Immature natural killer cell (primary cell): Measurements from ENCODE around the gene RAB3IP. TPM values are rescaled to one million over a fixed set of nuclear protein-coding genes. Genes with fewer than 3 reads are reported as not detected.
"Not testable (repeated sequence)": the region's sequence is repeated elsewhere in the genome, so short reads cannot be mapped to it uniquely, and the experiment has no call there.

Experiments
- DNase-seq, 3 donors: peaks; one replicate each; pipeline ENCODE4 v3.0.0; 2022; ENCODE audit warnings: mixed read lengths in 1 of 3
- H3K27ac Mint-ChIP-seq, 6 donors: one replicate each; pipeline ENCODE4 v1.8.0; 2020; ENCODE audit warnings: mixed read lengths in 6 of 6, mild to moderate bottlenecking in 5 of 6, inconsistent platforms in 4 of 6, moderate library complexity in 3 of 6
- H3K27me3 Mint-ChIP-seq, 3 donors: one replicate each; pipeline ENCODE4 v1.8.0; 2020 to 2021; ENCODE audit warnings: low read depth in 3 of 3, mild to moderate bottlenecking in 3 of 3, mixed read lengths in 3 of 3, moderate library complexity in 3 of 3, inconsistent platforms in 1 of 3
- H3K36me3 Mint-ChIP-seq, 3 donors: one replicate each; pipeline ENCODE4 v1.8.0; 2020; ENCODE audit warnings: mixed read lengths in 3 of 3, inconsistent platforms in 2 of 3, mild to moderate bottlenecking in 2 of 3
- H3K4me1 Mint-ChIP-seq, 2 donors: one replicate each; pipeline ENCODE4 v1.8.0; 2020; ENCODE audit warnings: inconsistent platforms in 2 of 2, mild to moderate bottlenecking in 2 of 2, mixed read lengths in 2 of 2, moderate library complexity in 1 of 2
- H3K4me3 Mint-ChIP-seq, 5 donors: one replicate each; pipeline ENCODE4 v1.8.0; 2020; ENCODE audit warnings: mild to moderate bottlenecking in 5 of 5, mixed read lengths in 5 of 5, inconsistent platforms in 3 of 5, moderate library complexity in 3 of 5
- H3K9me3 Mint-ChIP-seq, 6 donors: one replicate each; pipeline ENCODE4 v1.8.0; 2020; ENCODE audit warnings: mild to moderate bottlenecking in 6 of 6, mixed read lengths in 6 of 6, inconsistent platforms in 4 of 6, moderate library complexity in 3 of 6
- polyA plus RNA-seq, 3 donors: library from polyadenylated mRNA; unstranded; fragments of 300-500 nt; fragmentation: Illumina TruSeq; gene quantifications; one replicate each; pipeline ENCODE4 v1.2.3, GENCODE V29; 2021

Gene RAB3IP
- polyA plus RNA-seq, 3 donors from 2014 or later = 8.8 to 10.1 (median 9.8) TPM

- no peak for DNase-seq
- Mint-ChIP-seq H3K36me3 (no peaks in the 10 kb centered on the region), H3K9me3 (no peaks in the 10 kb centered on the region), H3K27me3 (peaks cover 2% of the 10 kb centered on the region in 3 donors), H3K4me3 (no peak overlapping the region), H3K27ac (no peak overlapping the region), H3K4me1 (no peaks in the 10 kb centered on the region)
These were observed 95.5 kb downstream of the RAB3IP start for GRCh38 chr12:69834147-69834546.

GRCh38 chr12:69834576-69834975 lies 95.9 kb downstream of the RAB3IP start:
- H3K27ac Mint-ChIP-seq = no peak overlapping the region
- no peak overlapping the region for H3K4me3 Mint-ChIP-seq

GRCh38 chr12:69835081-69835480 lies 96.4 kb downstream of the RAB3IP start:
- Mint-ChIP-seq H3K27ac (no peak overlapping the region), H3K36me3 (no peaks in the 10 kb centered on the region), H3K4me1 (no peaks in the 10 kb centered on the region), H3K9me3 (no peaks in the 10 kb centered on the region), H3K27me3 (peaks cover 1 to 2% (median 2%) of the 10 kb centered on the region in 3 donors), H3K4me3 (no peak overlapping the region)
- no peak for DNase-seq

More at GRCh38 chr12:69834576-69834975, 95.9 kb downstream of the RAB3IP start:
- Mint-ChIP-seq H3K4me1 (no peaks in the 10 kb centered on the region), H3K36me3 (no peaks in the 10 kb centered on the region), H3K27me3 (peaks cover 1 to 2% (median 2%) of the 10 kb centered on the region in 3 donors), H3K9me3 (no peaks in the 10 kb centered on the region)
- no peak for DNase-seq

GRCh38 chr12:69836015-69836414 lies 97.4 kb downstream of the RAB3IP start:
- H3K4me3 Mint-ChIP-seq = no peak overlapping the region
- H3K27ac Mint-ChIP-seq = no peak overlapping the region
- no peak for DNase-seq
- no peaks in the 10 kb centered on the region for H3K4me1 Mint-ChIP-seq
- H3K27me3 Mint-ChIP-seq = peaks cover 1 to 4% (median 2%) of the 10 kb centered on the region in 3 donors
- no peaks in the 10 kb centered on the region for H3K36me3 Mint-ChIP-seq
- H3K9me3 Mint-ChIP-seq = no peaks in the 10 kb centered on the region

- H3K9me3 Mint-ChIP-seq = no peaks in the 10 kb centered on the region
- DNase-seq = no peak
- H3K27me3 Mint-ChIP-seq = peaks cover 0 to 4% (median 2%) of the 10 kb centered on the region in 3 donors
- H3K36me3 Mint-ChIP-seq = no peaks in the 10 kb centered on the region
- H3K27ac Mint-ChIP-seq = no peak overlapping the region
- H3K4me3 Mint-ChIP-seq = no peak overlapping the region
- H3K4me1 Mint-ChIP-seq = no peaks in the 10 kb centered on the region
These were observed 98.5 kb downstream of the RAB3IP start for GRCh38 chr12:69837191-69837590.

GRCh38 chr12:69837657-69838415 lies 99.2 kb downstream of the RAB3IP start:
- DNase-seq = no peak
- Mint-ChIP-seq H3K4me3 (no peak overlapping the region), H3K27me3 (peaks cover 0 to 4% (median 2%) of the 10 kb centered on the region in 3 donors), H3K9me3 (no peaks in the 10 kb centered on the region), H3K36me3 (no peaks in the 10 kb centered on the region), H3K27ac (no peak overlapping the region), H3K4me1 (no peaks in the 10 kb centered on the region)

GRCh38 chr12:69840727-69841126 lies 102.1 kb downstream of the RAB3IP start:
- Mint-ChIP-seq H3K4me3 (no peak overlapping the region), H3K27ac (no peak overlapping the region), H3K27me3 (peaks cover 0 to 4% (median 4%) of the 10 kb centered on the region in 3 donors), H3K4me1 (no peaks in the 10 kb centered on the region), H3K36me3 (no peaks in the 10 kb centered on the region), H3K9me3 (no peaks in the 10 kb centered on the region)
- no peak for DNase-seq

- no peaks in the 10 kb centered on the region for H3K4me1 Mint-ChIP-seq
- no peak for DNase-seq
- H3K27ac Mint-ChIP-seq = no peak overlapping the region
- H3K27me3 Mint-ChIP-seq = peaks cover 0 to 8% (median 4%) of the 10 kb centered on the region in 3 donors
- H3K4me3 Mint-ChIP-seq = no peak overlapping the region
- H3K36me3 Mint-ChIP-seq = no peaks in the 10 kb centered on the region
- H3K9me3 Mint-ChIP-seq = no peaks in the 10 kb centered on the region
These were observed 104.9 kb downstream of the RAB3IP start for GRCh38 chr12:69843608-69844007.

- H3K36me3 Mint-ChIP-seq = no peaks in the 10 kb centered on the region
- peaks cover 0 to 8% (median 4%) of the 10 kb centered on the region in 3 donors for H3K27me3 Mint-ChIP-seq
- H3K4me1 Mint-ChIP-seq = no peaks in the 10 kb centered on the region
- H3K4me3 Mint-ChIP-seq = no peak overlapping the region
- H3K9me3 Mint-ChIP-seq = no peaks in the 10 kb centered on the region
- no peak for DNase-seq
- H3K27ac Mint-ChIP-seq = no peak overlapping the region
These were observed 105.8 kb downstream of the RAB3IP start for GRCh38 chr12:69844416-69844815.

- DNase-seq = no peak
- no peak overlapping the region for H3K4me3 Mint-ChIP-seq
- H3K27me3 Mint-ChIP-seq = peaks cover 0 to 8% (median 4%) of the 10 kb centered on the region in 3 donors
- H3K36me3 Mint-ChIP-seq = no peaks in the 10 kb centered on the region
- H3K4me1 Mint-ChIP-seq = no peaks in the 10 kb centered on the region
- H3K9me3 Mint-ChIP-seq = no peaks in the 10 kb centered on the region
- H3K27ac Mint-ChIP-seq = no peak overlapping the region
These were observed 106.2 kb downstream of the RAB3IP start for GRCh38 chr12:69844836-69845235.

GRCh38 chr12:69846976-69847375 lies 108.3 kb downstream of the RAB3IP start:
- no peak for DNase-seq
- peaks cover 3 to 11% (median 3%) of the 10 kb centered on the region in 3 donors for H3K27me3 Mint-ChIP-seq
- H3K4me3 Mint-ChIP-seq = no peak overlapping the region
- H3K9me3 Mint-ChIP-seq = peaks cover 0 to 6% (median 0%) of the 10 kb centered on the region in 6 donors
- H3K4me1 Mint-ChIP-seq = no peaks in the 10 kb centered on the region
- H3K36me3 Mint-ChIP-seq = no peaks in the 10 kb centered on the region
- H3K27ac Mint-ChIP-seq = no peak overlapping the region

- no peaks in the 10 kb centered on the region for H3K36me3 Mint-ChIP-seq
- H3K9me3 Mint-ChIP-seq = peaks cover 0 to 6% (median 0%) of the 10 kb centered on the region in 6 donors
- H3K4me3 Mint-ChIP-seq = no peak overlapping the region
- no peaks in the 10 kb centered on the region for H3K4me1 Mint-ChIP-seq
- DNase-seq = no peak
- no peak overlapping the region for H3K27ac Mint-ChIP-seq
- peaks cover 0 to 3% (median 3%) of the 10 kb centered on the region in 3 donors for H3K27me3 Mint-ChIP-seq
These were observed 113.3 kb downstream of the RAB3IP start for GRCh38 chr12:69851976-69852375.

- not testable (repeated sequence) for H3K4me3 Mint-ChIP-seq, H3K36me3 Mint-ChIP-seq, H3K9me3 Mint-ChIP-seq, H3K4me1 Mint-ChIP-seq, H3K27ac Mint-ChIP-seq, DNase-seq, H3K27me3 Mint-ChIP-seq
These were observed 114.7 kb downstream of the RAB3IP start for GRCh38 chr12:69853176-69853961.

GRCh38 chr12:69866698-69867097 lies 128.0 kb downstream of the RAB3IP start:
- peaks cover 0 to 7% (median 0%) of the 10 kb centered on the region in 6 donors for H3K9me3 Mint-ChIP-seq
- no peaks in the 10 kb centered on the region for H3K36me3 Mint-ChIP-seq
- no peak overlapping the region for H3K4me3 Mint-ChIP-seq
- no peaks in the 10 kb centered on the region for H3K4me1 Mint-ChIP-seq
- no peak overlapping the region for H3K27ac Mint-ChIP-seq
- DNase-seq = no peak
- peaks cover 0 to 10% (median 4%) of the 10 kb centered on the region in 3 donors for H3K27me3 Mint-ChIP-seq
